ENCODE measurements around the gene CTNNBIP1.

Gene CTNNBIP1

DNA sequence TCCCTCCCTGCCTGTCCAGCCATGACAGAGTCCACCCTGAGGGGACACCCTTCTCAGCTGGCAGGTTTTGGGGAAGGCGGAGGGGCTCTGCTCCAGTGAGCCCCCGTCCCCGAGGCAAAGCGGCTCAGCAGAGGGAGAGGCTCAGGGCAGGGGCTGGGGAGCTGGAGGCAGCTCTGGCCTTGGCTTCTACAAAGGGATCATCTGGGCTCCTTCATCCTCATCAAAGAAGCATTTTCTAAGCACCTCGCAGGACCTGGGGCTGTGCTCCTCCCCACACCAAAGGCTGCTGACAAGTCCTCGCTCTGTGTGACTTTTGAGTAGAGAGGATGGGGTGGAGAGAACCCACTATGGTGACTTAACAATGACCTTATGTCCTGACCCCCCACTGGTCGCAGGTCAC is 65.3 kb downstream of the CTNNBIP1 start:
- H3K27ac ChIP-seq: peak overlapping the region; percentile 99
- TF ChIP-seq, protein P1, sequence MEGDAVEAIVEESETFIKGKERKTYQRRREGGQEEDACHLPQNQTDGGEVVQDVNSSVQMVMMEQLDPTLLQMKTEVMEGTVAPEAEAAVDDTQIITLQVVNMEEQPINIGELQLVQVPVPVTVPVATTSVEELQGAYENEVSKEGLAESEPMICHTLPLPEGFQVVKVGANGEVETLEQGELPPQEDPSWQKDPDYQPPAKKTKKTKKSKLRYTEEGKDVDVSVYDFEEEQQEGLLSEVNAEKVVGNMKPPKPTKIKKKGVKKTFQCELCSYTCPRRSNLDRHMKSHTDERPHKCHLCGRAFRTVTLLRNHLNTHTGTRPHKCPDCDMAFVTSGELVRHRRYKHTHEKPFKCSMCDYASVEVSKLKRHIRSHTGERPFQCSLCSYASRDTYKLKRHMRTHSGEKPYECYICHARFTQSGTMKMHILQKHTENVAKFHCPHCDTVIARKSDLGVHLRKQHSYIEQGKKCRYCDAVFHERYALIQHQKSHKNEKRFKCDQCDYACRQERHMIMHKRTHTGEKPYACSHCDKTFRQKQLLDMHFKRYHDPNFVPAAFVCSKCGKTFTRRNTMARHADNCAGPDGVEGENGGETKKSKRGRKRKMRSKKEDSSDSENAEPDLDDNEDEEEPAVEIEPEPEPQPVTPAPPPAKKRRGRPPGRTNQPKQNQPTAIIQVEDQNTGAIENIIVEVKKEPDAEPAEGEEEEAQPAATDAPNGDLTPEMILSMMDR (conservative IDR thresholded peaks at IDR 0.05): no peak

DNA sequence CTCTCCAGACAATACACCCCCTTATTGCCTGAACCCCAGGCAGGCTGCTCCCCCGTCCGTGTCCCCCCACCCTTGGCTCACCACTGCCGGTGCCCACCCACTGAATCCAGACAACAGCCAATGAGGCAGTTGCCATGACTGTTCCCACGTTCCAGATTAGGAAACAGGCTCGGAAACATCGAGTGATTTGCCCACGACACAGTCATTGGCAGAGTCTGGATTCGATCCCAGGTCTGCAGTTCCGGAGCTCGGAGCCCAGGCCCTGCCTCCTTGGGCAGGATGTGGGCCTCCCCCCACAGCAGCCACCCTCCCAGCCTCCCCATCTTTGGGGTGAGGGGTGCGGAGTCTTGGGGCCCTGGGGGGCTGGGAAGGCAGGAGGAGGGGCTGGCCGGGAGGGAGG is 66.0 kb downstream of the CTNNBIP1 start:
- TF ChIP-seq, protein P1 (conservative IDR thresholded peaks at IDR 0.05): no peak
- H3K27ac ChIP-seq: peak overlapping the region; percentile 99

DNA sequence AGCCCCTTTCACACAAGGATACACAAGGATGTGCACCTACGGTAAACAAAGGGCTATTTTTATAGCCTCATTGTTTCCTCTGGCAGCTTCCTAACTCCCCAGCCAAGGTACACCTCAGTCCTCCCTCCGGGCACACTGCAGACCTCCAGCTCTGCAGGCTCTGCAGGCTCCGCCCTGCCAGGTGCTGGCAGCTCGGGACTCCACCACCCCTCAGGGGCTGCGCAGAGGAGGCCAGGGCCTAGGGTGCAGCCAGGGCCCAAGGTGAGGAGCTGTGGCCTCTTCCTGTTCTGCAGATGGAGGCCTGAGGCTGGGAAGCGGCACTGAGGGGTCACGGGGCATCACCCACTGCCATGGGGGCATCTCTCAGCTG is 66.5 kb downstream of the CTNNBIP1 start:
- TF ChIP-seq, protein P1 (conservative IDR thresholded peaks at IDR 0.05): no peak
- H3K27ac ChIP-seq: peak overlapping the region; percentile 99

DNA sequence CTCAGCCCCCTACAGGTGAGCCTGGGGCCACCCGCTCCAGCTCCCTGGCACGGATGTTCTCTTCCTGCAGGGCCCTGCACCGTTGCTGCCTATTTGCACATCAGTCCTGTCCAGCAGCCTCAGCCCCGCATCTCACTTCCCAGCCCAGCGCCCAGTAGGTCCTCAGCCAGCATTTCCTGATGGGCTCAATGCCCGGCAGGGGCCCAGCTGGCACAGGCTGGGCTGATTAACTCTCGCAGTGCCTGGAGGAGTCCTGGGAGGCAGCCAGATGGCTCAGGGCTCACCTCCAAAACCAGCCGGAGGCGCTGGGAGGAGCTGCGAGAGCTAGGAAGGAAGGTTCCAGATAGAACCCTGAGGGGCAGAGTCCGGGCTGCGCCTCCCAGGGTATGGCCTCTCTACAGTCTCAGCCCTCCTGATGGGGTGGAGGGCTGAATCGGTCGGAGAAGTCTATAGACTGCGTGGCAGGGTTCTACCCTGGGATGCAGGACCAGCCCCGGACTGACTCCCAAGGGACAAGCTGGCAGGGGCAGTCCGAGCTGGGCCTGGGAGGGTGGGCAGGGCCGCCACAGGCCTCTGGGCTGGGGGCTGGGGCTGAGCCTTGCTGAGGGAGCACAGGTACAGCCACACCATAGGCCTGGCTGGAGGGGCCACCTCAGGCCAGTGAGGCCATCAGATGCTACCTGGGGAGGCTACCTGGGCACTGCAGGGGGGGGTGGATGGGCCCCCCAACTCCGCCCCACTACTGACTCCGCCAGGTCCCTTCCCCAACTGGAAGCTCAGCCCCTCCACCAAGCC is 67.1 kb downstream of the CTNNBIP1 start:
- H3K27ac ChIP-seq: peak overlapping the region; percentile 99
- TF ChIP-seq, protein P1 (conservative IDR thresholded peaks at IDR 0.05): peak; percentile 24; the same call in 1 of the 2 replicates

DNA sequence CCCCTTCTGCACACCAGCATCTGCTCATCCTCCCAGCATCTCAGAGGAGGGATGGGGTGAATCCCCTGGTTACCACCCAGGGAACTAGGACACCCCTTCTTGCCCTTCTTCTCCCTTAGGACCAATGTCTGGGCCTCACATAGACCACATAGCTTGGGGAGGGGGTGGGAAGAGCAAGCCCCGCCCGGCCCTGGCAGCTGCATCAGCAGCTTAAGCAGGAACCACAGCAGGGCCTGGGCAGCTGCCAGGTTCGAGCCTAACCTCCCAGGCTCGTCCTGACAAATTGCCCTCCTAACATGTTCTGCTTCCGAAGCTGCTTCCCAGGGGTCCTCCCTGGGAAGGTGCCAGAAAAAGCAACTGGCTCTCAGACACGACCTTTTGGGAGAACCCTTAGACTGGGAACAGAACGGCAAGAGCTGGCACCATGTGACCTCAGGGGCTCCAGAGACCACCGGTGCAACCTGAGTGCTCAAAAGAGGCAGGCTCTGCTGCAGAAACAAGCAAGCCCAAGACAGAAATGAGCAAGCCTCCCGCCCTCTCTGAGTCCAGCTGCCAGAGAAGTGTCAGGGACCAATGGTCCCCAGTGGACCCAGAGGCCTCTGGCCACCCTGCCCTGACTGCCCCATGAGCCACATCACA is 67.9 kb downstream of the CTNNBIP1 start:
- H3K27ac ChIP-seq: peak overlapping the region; percentile 99
- TF ChIP-seq, protein P1 (conservative IDR thresholded peaks at IDR 0.05): no peak

DNA sequence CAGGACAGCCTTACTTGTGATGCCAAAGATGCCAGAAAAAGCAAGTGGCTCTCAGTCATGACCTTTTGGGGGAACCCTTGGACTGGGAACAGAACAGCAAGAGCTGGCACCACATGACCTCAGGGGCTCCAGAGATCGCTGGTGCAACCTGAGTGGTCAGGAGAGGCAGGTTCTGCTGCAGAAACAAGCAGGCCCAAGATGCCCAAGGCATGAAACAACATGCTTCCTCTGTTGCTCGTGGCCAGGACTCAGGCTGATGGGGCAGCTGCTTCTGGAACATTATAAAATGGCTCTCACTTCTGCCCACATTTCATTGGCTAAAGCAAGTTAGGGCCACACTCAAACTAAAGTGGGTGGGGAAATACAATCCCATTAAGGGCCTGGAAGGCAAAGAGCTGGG is 68.6 kb downstream of the CTNNBIP1 start:
- peak overlapping the region; percentile 99 for H3K27ac ChIP-seq

DNA sequence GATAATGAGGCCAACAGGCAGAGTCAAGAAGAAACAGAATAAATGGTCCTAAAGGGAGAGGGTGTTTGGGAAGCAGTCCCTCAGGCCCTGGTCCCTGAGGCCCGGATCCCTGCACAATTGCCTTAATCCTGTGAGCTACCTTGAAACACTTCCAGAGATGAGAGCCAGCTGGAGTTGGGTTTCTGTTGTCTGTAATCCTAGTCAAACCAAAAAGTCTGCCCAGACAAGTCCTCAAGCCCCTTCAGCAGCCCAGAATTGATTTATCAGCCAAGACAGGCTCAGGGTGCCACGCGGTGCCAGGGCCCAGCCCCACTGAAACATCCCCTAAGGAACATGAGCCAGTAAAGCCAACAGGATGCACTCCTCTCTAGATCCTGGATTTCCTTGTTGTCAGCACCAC is 69.9 kb downstream of the CTNNBIP1 start:
- peak overlapping the region; percentile 99; the same call in 1 of the 2 replicates for H3K27ac ChIP-seq
- TF ChIP-seq, protein P1 (conservative IDR thresholded peaks at IDR 0.05): no peak

More for the DNA sequence above, 68.6 kb downstream of the CTNNBIP1 start:
- TF ChIP-seq, protein P1 (conservative IDR thresholded peaks at IDR 0.05): no peak

Data from VCaP (cell line).